IMR-90 (cell line): ENCODE results near the gene MEGF6. TPM values are rescaled to one million over a fixed set of nuclear protein-coding genes. Genes with fewer than 3 reads are reported as not detected.

Source experiments
- ATAC-seq: fragments of 200-7000 bp; cut with Tn5 transposase; 2 replicates; pipeline ENCODE4 v1.9.1; 2020; ENCODE audit warnings: low read depth, mild to moderate bottlenecking, moderate library complexity
- BruUV-seq: library from RNA; stranded (reverse); fragments of 400-500 nt; replicated peaks from 2 replicates; lab custom pipeline; 2021; lab: Mats Ljungman, UMichigan
- CTCF ChIA-PET: fragments of 300-600 bp; formaldehyde crosslinking; extraction: SDS; loops from one replicate; lab custom pipeline; 2021; ENCODE audit warnings: antibody characterized with exemption; lab: Yijun Ruan, JAX
- POLR2A ChIA-PET: fragments of 300-600 bp; sonication (Branson Sonifier 250); formaldehyde crosslinking; loops from one replicate; lab custom pipeline; 2022; ENCODE audit warnings: antibody characterized with exemption; ENCODE audit not compliant: unreplicated experiment; lab: Charles Lee
- DNase-seq: peaks from one replicate; pipeline ENCODE4 v3.0.0; 2013
- H2AFZ ChIP-seq: replicated peaks from 2 replicates; pipeline ENCODE3; 2013; ENCODE audit warnings: low read length, mild to moderate bottlenecking; ENCODE audit not compliant: poor library complexity
- H2AK5ac ChIP-seq: 2 replicates; pipeline ENCODE4 v1.6.1; 2013; ENCODE audit warnings: low read depth, low read length, inconsistent platforms
- H2AK9ac ChIP-seq: replicated peaks from 2 replicates; pipeline ENCODE3; 2013; ENCODE audit warnings: mild to moderate bottlenecking, low read depth, low read length, moderate library complexity; ENCODE audit not compliant: poor library complexity
- H2BK120ac ChIP-seq: 2 replicates; pipeline ENCODE4 v1.6.1; 2013; ENCODE audit warnings: low read depth, low read length, inconsistent platforms
- H2BK15ac ChIP-seq: 3 replicates; pipeline ENCODE4 v1.6.1; 2013; ENCODE audit warnings: low read depth, low read length, inconsistent platforms
- H2BK20ac ChIP-seq: 2 replicates; pipeline ENCODE4 v1.6.1; 2013; ENCODE audit warnings: low read depth, mild to moderate bottlenecking, inconsistent platforms, low read length, moderate library complexity
- H2BK5ac ChIP-seq: 2 replicates; pipeline ENCODE4 v1.6.1; 2013; ENCODE audit warnings: mild to moderate bottlenecking, low read depth, low read length, inconsistent platforms; ENCODE audit not compliant: poor library complexity, severe bottlenecking
- H3K14ac ChIP-seq: replicated peaks from 2 replicates; pipeline ENCODE4 v1.6.1; 2013; ENCODE audit warnings: low read depth, low read length, inconsistent platforms
- H3K18ac ChIP-seq: 2 replicates; pipeline ENCODE4 v1.6.1; 2013; ENCODE audit warnings: low read depth, low read length, control low read depth
- H3K23ac ChIP-seq: 2 replicates; pipeline ENCODE4 v1.6.1; 2013; ENCODE audit warnings: low read depth, low read length, inconsistent platforms
- H3K27ac ChIP-seq: 2 replicates; pipeline ENCODE4 v1.5.1; 2013; ENCODE audit warnings: mild to moderate bottlenecking, control low read depth, low read length; ENCODE audit not compliant: insufficient read depth
- H3K27me3 ChIP-seq: 2 replicates; pipeline ENCODE4 v1.6.1; 2013; ENCODE audit warnings: low read length; ENCODE audit not compliant: control insufficient read depth, insufficient read depth
- H3K36me3 ChIP-seq: 2 replicates; pipeline ENCODE4 v1.6.1; 2013; ENCODE audit warnings: low read length, mixed read lengths; ENCODE audit not compliant: control insufficient read depth, insufficient read depth
- H3K4ac ChIP-seq: 2 replicates; pipeline ENCODE4 v1.6.1; 2013; ENCODE audit warnings: low read depth, low read length, inconsistent platforms
- H3K4me1 ChIP-seq: 2 replicates; pipeline ENCODE4 v1.6.1; 2013; ENCODE audit warnings: low read length, mixed read lengths; ENCODE audit not compliant: control insufficient read depth, insufficient read depth
- H3K4me2 ChIP-seq: 2 replicates; pipeline ENCODE4 v1.6.1; 2013; ENCODE audit warnings: low read depth, mild to moderate bottlenecking, control low read depth, low read length, moderate library complexity
- H3K4me3 ChIP-seq: 2 replicates; pipeline ENCODE4 v1.5.1; 2013; ENCODE audit warnings: low read depth, mild to moderate bottlenecking, control low read depth, low read length, moderate library complexity; ENCODE audit not compliant: insufficient read depth
- H3K56ac ChIP-seq: 2 replicates; pipeline ENCODE4 v1.6.1; 2013; ENCODE audit warnings: low read length, inconsistent platforms; ENCODE audit not compliant: insufficient read depth; ENCODE audit errors: extremely low read depth
- H3K79me1 ChIP-seq, 2 experiments: 2 replicates each; pipeline ENCODE4 v1.6.1; 2013; ENCODE audit warnings: low read length in 2 of 2, inconsistent platforms in 1 of 2, low read depth in 1 of 2
- H3K9ac ChIP-seq: 2 replicates; pipeline ENCODE4 v1.6.1; 2013; ENCODE audit warnings: low read depth, low read length, control low read depth
- H3K9me1 ChIP-seq: 2 replicates; pipeline ENCODE4 v1.6.1; 2013; ENCODE audit warnings: low read length, inconsistent platforms; ENCODE audit not compliant: insufficient read depth
- H3K9me3 ChIP-seq: 2 replicates; pipeline ENCODE4 v1.6.1; 2013; ENCODE audit warnings: low read length; ENCODE audit not compliant: control insufficient read depth, insufficient read depth
- H4K20me1 ChIP-seq: 2 replicates; pipeline ENCODE4 v1.6.1; 2013; ENCODE audit warnings: low read length, inconsistent platforms; ENCODE audit not compliant: insufficient read depth
- H4K5ac ChIP-seq: 2 replicates; pipeline ENCODE4 v1.6.1; 2013; ENCODE audit warnings: mild to moderate bottlenecking, low read depth, low read length, control low read depth
- H4K8ac ChIP-seq, 2 experiments: 2 replicates each; pipeline ENCODE4 v1.6.1; 2013; ENCODE audit warnings: low read depth in 2 of 2, low read length in 2 of 2, control low read depth in 1 of 2, inconsistent platforms in 1 of 2
- H4K91ac ChIP-seq: 2 replicates; pipeline ENCODE4 v1.6.1; 2013; ENCODE audit warnings: low read depth, low read length, inconsistent platforms; ENCODE audit not compliant: insufficient read depth
- BHLHE40 ChIP-seq: fragments of 150-350 bp; IDR thresholded peaks from 2 replicates; pipeline ENCODE4 v1.6.1; 2016; ENCODE audit warnings: mild to moderate bottlenecking, low read depth, low read length
- CEBPB ChIP-seq: IDR thresholded peaks from 2 replicates; pipeline ENCODE4 v1.6.1; 2012; ENCODE audit warnings: low read depth, low read length, improper control_type of control experiment
- CHD1 ChIP-seq: IDR thresholded peaks from 2 replicates; pipeline ENCODE4 v1.6.1; 2012; ENCODE audit warnings: low read depth, low read length, improper control_type of control experiment
- FOS ChIP-seq: fragments of 150-350 bp; IDR thresholded peaks from 2 replicates; pipeline ENCODE4 v1.6.1; 2016; ENCODE audit warnings: low read depth, low read length
- MAFK ChIP-seq: IDR thresholded peaks from 2 replicates; pipeline ENCODE4 v1.6.1; 2012; ENCODE audit warnings: low read depth, low read length, improper control_type of control experiment
- MAZ ChIP-seq: IDR thresholded peaks from 2 replicates; pipeline ENCODE4 v1.6.1; 2012; ENCODE audit warnings: low read depth, mild to moderate bottlenecking, low read length, improper control_type of control experiment, moderate library complexity, borderline replicate concordance
- MXI1 ChIP-seq: IDR thresholded peaks from 2 replicates; pipeline ENCODE4 v1.6.1; 2012; ENCODE audit warnings: low read depth, mild to moderate bottlenecking, low read length, moderate library complexity, borderline replicate concordance
- POLR2A ChIP-seq: IDR thresholded peaks from 2 replicates; pipeline ENCODE4 v1.6.1; 2012; ENCODE audit warnings: mild to moderate bottlenecking, low read depth, low read length
- RAD21 ChIP-seq: IDR thresholded peaks from 2 replicates; pipeline ENCODE4 v1.6.1; 2012; ENCODE audit warnings: low read length, improper control_type of control experiment
- RCOR1 ChIP-seq: IDR thresholded peaks from 2 replicates; pipeline ENCODE4 v1.6.1; 2012; ENCODE audit warnings: mild to moderate bottlenecking, low read length, improper control_type of control experiment; ENCODE audit not compliant: insufficient replicate concordance
- RFX5 ChIP-seq: IDR thresholded peaks from 2 replicates; pipeline ENCODE4 v1.8.0; 2012; ENCODE audit warnings: low read depth, mild to moderate bottlenecking, low read length, moderate library complexity
- SMC3 ChIP-seq: fragments of 150-350 bp; IDR thresholded peaks from 2 replicates; pipeline ENCODE4 v1.6.1; 2016; ENCODE audit warnings: low read depth, mild to moderate bottlenecking, antibody characterized with exemption, low read length, moderate library complexity
- WGBS, 2 experiments: methylation state at CpG; one replicate each; pipeline versions ENCODE4 v1.1.5 to v1.1.7; 2013; ENCODE audit warnings: missing lambda C conversion rate in 2 of 2; ENCODE audit not compliant: insufficient read length in 1 of 2; ENCODE audit errors: extremely low coverage in 2 of 2; 5-methylcytosine and 5-hydroxymethylcytosine counted together
- dilution Hi-C: fragments of 300-500 bp; cut with HindIII; formaldehyde crosslinking; loops from one replicate; pipeline ENCODE4 v1.14.3; 2018; ENCODE audit warnings: low sequenced_read_pairs; ENCODE audit not compliant: unreplicated experiment
- in situ Hi-C: fragments of 300-500 bp; cut with MboI; formaldehyde crosslinking; loops from 3 replicates; pipeline ENCODE4 v1.14.3; 2019; ENCODE audit warnings: low sequenced_read_pairs, inconsistent platforms, mixed read lengths
- intact Hi-C: fragments of 100-400 bp; cut with micrococcal nuclease; formaldehyde crosslinking; loops from 2 replicates; pipeline ENCODE4 v1.10.0; 2022
- polyA plus RNA-seq, 3 experiments: library from polyadenylated mRNA; depleted of rRNA; stranded (reverse); fragments of >200 nt; gene quantifications; 2 replicates each; pipeline ENCODE4 v1.2.3, GENCODE V29; 2012; ENCODE audit warnings: low replicate concordance in 1 of 3
- total RNA-seq: library from RNA; depleted of rRNA; stranded (reverse); fragments of >200 nt; gene quantifications from 2 replicates; pipeline ENCODE4 v1.2.3, GENCODE V29; 2012
- TF ChIP-seq, protein P1 (sequence below): conservative IDR thresholded peaks from 2 replicates; pipeline ENCODE4 v1.5.1; 2012; ENCODE audit warnings: mild to moderate bottlenecking, low read depth, low read length, improper control_type of control experiment
- TF ChIP-seq, protein P2 (sequence below): fragments of 150-350 bp; IDR thresholded peaks from 2 replicates; pipeline ENCODE4 v1.6.1; 2016; ENCODE audit warnings: low read depth, mild to moderate bottlenecking, low read length, moderate library complexity, borderline replicate concordance
- TF ChIP-seq, protein P3 (sequence below): fragments of 150-350 bp; IDR thresholded peaks from 2 replicates; pipeline ENCODE4 v1.6.1; 2017; ENCODE audit warnings: mild to moderate bottlenecking, antibody characterized with exemption, low read length, low read depth

Gene MEGF6
- total and polyA plus RNA-seq, 2 of the 4 experiments (the other 2 are of a cell fraction) = 0.72 to 4.1 TPM

- CTCF ChIA-PET = no interaction called here
- in situ Hi-C loops (no loop called here), intact Hi-C loops (no loop called here), dilution Hi-C loops (no loop called here)
- no TSS peak for BruUV-seq
- H3K4me1 ChIP-seq = no peaks in the 10 kb centered on the region
- no peak overlapping the region for H3K23ac ChIP-seq
- no peak overlapping the region for H2BK20ac ChIP-seq
- H3K4me2 ChIP-seq = no peak overlapping the region
- H3K14ac ChIP-seq = no peak overlapping the region
- no peak overlapping the region for H2BK15ac ChIP-seq
- H3K56ac ChIP-seq = no peak overlapping the region
- H2BK5ac ChIP-seq = no peak overlapping the region
- no peaks in the 10 kb centered on the region for H3K9me1 ChIP-seq
- H3K9me3 ChIP-seq = no peaks in the 10 kb centered on the region
- H2AK9ac ChIP-seq = no peak overlapping the region
- no peak overlapping the region for H2BK120ac ChIP-seq
- H4K20me1 ChIP-seq = no peaks in the 10 kb centered on the region; the same call in 1 of the 2 replicates
- 77% methylated on average over 7 of the region's 30 CpGs; no CpG with 5 or more reads in 1 of the 2 experiments for WGBS, 2 experiments
- H3K9ac ChIP-seq = no peak overlapping the region
- H3K18ac ChIP-seq = no peak overlapping the region
- no peak overlapping the region for H4K91ac ChIP-seq
- no peak overlapping the region for H3K4ac ChIP-seq
- no peak overlapping the region for H3K27ac ChIP-seq
- H2AFZ ChIP-seq = no peak overlapping the region
- DNase-seq (no peak), ATAC-seq (no peak)
- peaks cover 2% of the 10 kb centered on the region; the same call in 1 of the 2 replicates for H3K27me3 ChIP-seq
- H3K4me3 ChIP-seq = no peak overlapping the region
- H2AK5ac ChIP-seq = no peak overlapping the region
- no peaks in the 10 kb centered on the region for H3K36me3 ChIP-seq
- H3K79me1 ChIP-seq = no peaks in the 10 kb centered on the region
- H4K5ac ChIP-seq = no peak overlapping the region
- POLR2A ChIA-PET = no interaction called here
- H4K8ac ChIP-seq = no peak overlapping the region
- no peak for TF ChIP-seq POLR2A
- TF ChIP-seq, protein P1, sequence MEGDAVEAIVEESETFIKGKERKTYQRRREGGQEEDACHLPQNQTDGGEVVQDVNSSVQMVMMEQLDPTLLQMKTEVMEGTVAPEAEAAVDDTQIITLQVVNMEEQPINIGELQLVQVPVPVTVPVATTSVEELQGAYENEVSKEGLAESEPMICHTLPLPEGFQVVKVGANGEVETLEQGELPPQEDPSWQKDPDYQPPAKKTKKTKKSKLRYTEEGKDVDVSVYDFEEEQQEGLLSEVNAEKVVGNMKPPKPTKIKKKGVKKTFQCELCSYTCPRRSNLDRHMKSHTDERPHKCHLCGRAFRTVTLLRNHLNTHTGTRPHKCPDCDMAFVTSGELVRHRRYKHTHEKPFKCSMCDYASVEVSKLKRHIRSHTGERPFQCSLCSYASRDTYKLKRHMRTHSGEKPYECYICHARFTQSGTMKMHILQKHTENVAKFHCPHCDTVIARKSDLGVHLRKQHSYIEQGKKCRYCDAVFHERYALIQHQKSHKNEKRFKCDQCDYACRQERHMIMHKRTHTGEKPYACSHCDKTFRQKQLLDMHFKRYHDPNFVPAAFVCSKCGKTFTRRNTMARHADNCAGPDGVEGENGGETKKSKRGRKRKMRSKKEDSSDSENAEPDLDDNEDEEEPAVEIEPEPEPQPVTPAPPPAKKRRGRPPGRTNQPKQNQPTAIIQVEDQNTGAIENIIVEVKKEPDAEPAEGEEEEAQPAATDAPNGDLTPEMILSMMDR = no peak
- TF ChIP-seq, protein P2, sequence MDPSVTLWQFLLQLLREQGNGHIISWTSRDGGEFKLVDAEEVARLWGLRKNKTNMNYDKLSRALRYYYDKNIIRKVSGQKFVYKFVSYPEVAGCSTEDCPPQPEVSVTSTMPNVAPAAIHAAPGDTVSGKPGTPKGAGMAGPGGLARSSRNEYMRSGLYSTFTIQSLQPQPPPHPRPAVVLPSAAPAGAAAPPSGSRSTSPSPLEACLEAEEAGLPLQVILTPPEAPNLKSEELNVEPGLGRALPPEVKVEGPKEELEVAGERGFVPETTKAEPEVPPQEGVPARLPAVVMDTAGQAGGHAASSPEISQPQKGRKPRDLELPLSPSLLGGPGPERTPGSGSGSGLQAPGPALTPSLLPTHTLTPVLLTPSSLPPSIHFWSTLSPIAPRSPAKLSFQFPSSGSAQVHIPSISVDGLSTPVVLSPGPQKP = no peak
- no peak for TF ChIP-seq MXI1
- TF ChIP-seq, protein P3, sequence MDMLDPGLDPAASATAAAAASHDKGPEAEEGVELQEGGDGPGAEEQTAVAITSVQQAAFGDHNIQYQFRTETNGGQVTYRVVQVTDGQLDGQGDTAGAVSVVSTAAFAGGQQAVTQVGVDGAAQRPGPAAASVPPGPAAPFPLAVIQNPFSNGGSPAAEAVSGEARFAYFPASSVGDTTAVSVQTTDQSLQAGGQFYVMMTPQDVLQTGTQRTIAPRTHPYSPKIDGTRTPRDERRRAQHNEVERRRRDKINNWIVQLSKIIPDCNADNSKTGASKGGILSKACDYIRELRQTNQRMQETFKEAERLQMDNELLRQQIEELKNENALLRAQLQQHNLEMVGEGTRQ = no peak
- no peak for TF ChIP-seq MAZ
- TF ChIP-seq RCOR1 = no peak
- TF ChIP-seq SMC3 = no peak
- no peak for TF ChIP-seq FOS
- no peak for TF ChIP-seq RFX5
- no peak for TF ChIP-seq RAD21
- no peak for TF ChIP-seq CHD1
- TF ChIP-seq CEBPB = no peak
- no peak for TF ChIP-seq MAFK
- TF ChIP-seq BHLHE40 = no peak
These were observed 131.6 kb downstream of the MEGF6 start for GRCh38 chr1:3479511-3480368.
